ENCODE results near the gene HIGD2A. TPM values are rescaled to one million over a fixed set of nuclear protein-coding genes. Genes with fewer than 3 reads are reported as not detected.

HIGD2A gene
- total and polyA plus RNA-seq, 9 of the 15 experiments (the other 6 are each of a cell fraction or from before 2014, with no cell fraction given): 94.7 to 264 (median 163) TPM

- no peak for TF ChIP-seq ATF4 (CRISPR knock-in tag; IDR thresholded peaks at IDR 0.05)
- no peak for TF ChIP-seq BACH1 (tag; IDR thresholded peaks at IDR 0.05)
- no peak for TF ChIP-seq ZKSCAN3 (CRISPR knock-in tag; IDR thresholded peaks at IDR 0.05)
- peak in 1 of 3 experiments; percentile 44; a peak in 1 of 6 replicates for TF ChIP-seq ZBTB11 (CRISPR knock-in tag; IDR thresholded peaks at IDR 0.05)
- TF ChIP-seq RBM25 (IDR thresholded peaks at IDR 0.05; ENCODE audit: low read depth, low read length, severe bottlenecking): no peak
- TF ChIP-seq SAFB (IDR thresholded peaks at IDR 0.05; ENCODE audit: borderline replicate concordance, low read depth, low read length): no peak
- TF ChIP-seq NFATC3 (IDR thresholded peaks at IDR 0.05): no peak
- TF ChIP-seq NRF1 (conservative IDR thresholded peaks at IDR 0.05 in 1 of 2, IDR thresholded peaks at IDR 0.05 in 1 of 2): 0 out of 4 replicates have a peak, but pooled peaks of 1 of the 2 experiments have one; percentile 20
- peak; percentile 100 for TF ChIP-seq C11orf30 (IDR thresholded peaks at IDR 0.05; ENCODE audit: low read depth)
- no peak for TF ChIP-seq HSF4 (CRISPR knock-in tag; IDR thresholded peaks at IDR 0.05; ENCODE audit: borderline replicate concordance)
- TF ChIP-seq RREB1 (CRISPR knock-in tag; IDR thresholded peaks at IDR 0.05): no peak
- TF ChIP-seq EZH2 (IDR thresholded peaks at IDR 0.05; ENCODE audit: borderline replicate concordance, low read depth, low read length): no peak
- no peak for TF ChIP-seq ZNF644 (tag; IDR thresholded peaks at IDR 0.05; ENCODE audit: low read depth)
- no peak for TF ChIP-seq SIRT6 (IDR thresholded peaks at IDR 0.05; ENCODE audit: low read depth, low read length)
- TF ChIP-seq TAL1 (IDR thresholded peaks at IDR 0.05): 0 out of 2 replicates have a peak, but pooled peaks have one; percentile 16
- no peak for TF ChIP-seq POLR2AphosphoS5 (IDR thresholded peaks at IDR 0.05; ENCODE audit: control insufficient read depth, insufficient read depth, low read depth, low read length)
- no peak for TF ChIP-seq MIER1 (IDR thresholded peaks at IDR 0.05; ENCODE audit: low read depth)
- no peak for TF ChIP-seq ZNF583 (CRISPR knock-in tag; IDR thresholded peaks at IDR 0.05)
- TF ChIP-seq CBX3 (IDR thresholded peaks at IDR 0.05; ENCODE audit: borderline replicate concordance in 1 of 2, low read length in 2 of 2): no peak
- no peak for TF ChIP-seq ZNF764 (CRISPR knock-in tag; IDR thresholded peaks at IDR 0.05; ENCODE audit: low read depth)
Measured at GRCh38 chr5:176396330-176396729, 7.8 kb downstream of the HIGD2A start (continued).
